Body of pancreas (tissue), 4 donors: ENCODE results near the gene MAGI1.

Experiments used
- CTCF ChIP-seq, 7 experiments: fragments of 450-650 bp in 4 of 7; fragments of 200-600 bp in 3 of 7; sonication (generic) in 3 of 7; IDR thresholded peaks; one replicate each; pipeline ENCODE4 v1.5.1; 2016 to 2019; ENCODE audit warnings: antibody characterized with exemption in 7 of 7
- POLR2A ChIP-seq, 3 donors: fragments of 450-650 bp; IDR thresholded peaks; one replicate each; pipeline ENCODE4 v1.6.1; 2016; ENCODE audit warnings: antibody characterized with exemption in 3 of 3, mild to moderate bottlenecking in 2 of 3

GRCh38 chr3:65379223-65379622, 659.5 kb downstream of the MAGI1 start:
- TF ChIP-seq POLR2A (IDR thresholded peaks at IDR 0.05) (no peak), CTCF (IDR thresholded peaks at IDR 0.05) (no peak)
